ENCODE results near the gene GYG2. TPM values are rescaled to one million over a fixed set of nuclear protein-coding genes. Genes with fewer than 3 reads are reported as not detected.
"Not testable (repeated sequence)": the region's sequence is repeated elsewhere in the genome, so short reads cannot be mapped to it uniquely, and the experiment has no call there.

The GYG2 gene
- total RNA-seq, 1 experiment from 2014 or later, result 0.58 TPM

GRCh38 chrX:2789569-2789968 is 39.2 kb upstream of the GYG2 start:
- no peaks in the 10 kb centered on the region for H3F3A ChIP-seq (ENCODE audit: low read length, unreplicated experiment)
- H3K4me1 ChIP-seq (ENCODE audit: insufficient read depth, low read length), result no peaks in the 10 kb centered on the region
- no TSS peak for BruUV-seq (replicated peaks)
- ChIA-PET CTCF (no interaction called here), POLR2A (ENCODE audit: unreplicated experiment) (no interaction called here)
- no peak overlapping the region for H3K4me3 ChIP-seq (ENCODE audit: low read length)
- DNase-seq, result no peak
- peaks cover 7% of the 10 kb centered on the region; the same call in 1 of the 2 replicates for H3K27me3 ChIP-seq (ENCODE audit: low read length)
- H3K27ac ChIP-seq (ENCODE audit: low read length), result no peak overlapping the region
- H3K36me3 ChIP-seq (ENCODE audit: low read depth, low read length), result no peaks in the 10 kb centered on the region
- no peak for TF ChIP-seq CTCF (conservative IDR thresholded peaks at IDR 0.05; ENCODE audit: low read depth, low read length)
- TF ChIP-seq EZH2phosphoT487 (IDR thresholded peaks at IDR 0.05; ENCODE audit: borderline replicate concordance, low read length), result no peak
- TF ChIP-seq EZH2 (IDR thresholded peaks at IDR 0.05; ENCODE audit: low read length, unreplicated experiment), result no peak
- intact Hi-C loops (cut with micrococcal nuclease), result no loop called here
- H3K9me2 ChIP-seq (replicated peaks; ENCODE audit: low read length), result no peaks in the 10 kb centered on the region
- no peak overlapping the region for H3K9ac ChIP-seq (ENCODE audit: low read length)
- H4K20me1 ChIP-seq (ENCODE audit: low read length), result no peaks in the 10 kb centered on the region
- H2AFZ ChIP-seq (ENCODE audit: low read length), result no peak overlapping the region
- ATAC-seq, result no peak
- no peak overlapping the region for H3K4me2 ChIP-seq (ENCODE audit: low read length)
- no peaks in the 10 kb centered on the region for H3K9me3 ChIP-seq (ENCODE audit: low read length)
- no peaks in the 10 kb centered on the region for H3K79me2 ChIP-seq (ENCODE audit: low read length)

- no peak for DNase-seq
- TF ChIP-seq CTCF (conservative IDR thresholded peaks at IDR 0.05; ENCODE audit: low read depth, low read length) (no peak), EZH2 (IDR thresholded peaks at IDR 0.05; ENCODE audit: low read length, unreplicated experiment) (no peak), EZH2phosphoT487 (IDR thresholded peaks at IDR 0.05; ENCODE audit: borderline replicate concordance, low read length) (no peak)
- H3K27ac ChIP-seq (ENCODE audit: low read length), result no peak overlapping the region
- no peak overlapping the region for H3K9ac ChIP-seq (ENCODE audit: low read length)
- H2AFZ ChIP-seq (ENCODE audit: low read length), result no peak overlapping the region
- intact Hi-C loops (cut with micrococcal nuclease), result no loop called here
- ChIA-PET POLR2A (ENCODE audit: unreplicated experiment) (no interaction called here), CTCF (no interaction called here)
- H3K79me2 ChIP-seq (ENCODE audit: low read length), result no peaks in the 10 kb centered on the region
- no peaks in the 10 kb centered on the region for H4K20me1 ChIP-seq (ENCODE audit: low read length)
- H3K9me2 ChIP-seq (replicated peaks; ENCODE audit: low read length), result no peaks in the 10 kb centered on the region
- H3K27me3 ChIP-seq (ENCODE audit: low read length), result peaks cover 7% of the 10 kb centered on the region; the same call in 1 of the 2 replicates
- H3K4me3 ChIP-seq (ENCODE audit: low read length), result no peak overlapping the region
- H3K9me3 ChIP-seq (ENCODE audit: low read length), result no peaks in the 10 kb centered on the region
- H3K36me3 ChIP-seq (ENCODE audit: low read depth, low read length), result no peaks in the 10 kb centered on the region
- no peak for ATAC-seq
- BruUV-seq (replicated peaks), result no TSS peak
- no peaks in the 10 kb centered on the region for H3K4me1 ChIP-seq (ENCODE audit: insufficient read depth, low read length)
- no peaks in the 10 kb centered on the region for H3F3A ChIP-seq (ENCODE audit: low read length, unreplicated experiment)
- no peak overlapping the region for H3K4me2 ChIP-seq (ENCODE audit: low read length)
Observed at GRCh38 chrX:2793752-2794151, 35.0 kb upstream of the GYG2 start.

- H3K27ac ChIP-seq (ENCODE audit: low read length), result no peak overlapping the region
- intact Hi-C loops (cut with micrococcal nuclease), result no loop called here
- no peaks in the 10 kb centered on the region for H3K9me2 ChIP-seq (replicated peaks; ENCODE audit: low read length)
- no peak overlapping the region for H3K4me2 ChIP-seq (ENCODE audit: low read length)
- H3K9ac ChIP-seq (ENCODE audit: low read length), result no peak overlapping the region
- H3K79me2 ChIP-seq (ENCODE audit: low read length), result no peaks in the 10 kb centered on the region
- no peaks in the 10 kb centered on the region for H3K9me3 ChIP-seq (ENCODE audit: low read length)
- H3K27me3 ChIP-seq (ENCODE audit: low read length), result peaks cover 7% of the 10 kb centered on the region; the same call in 1 of the 2 replicates
- POLR2A ChIA-PET (ENCODE audit: unreplicated experiment), result no interaction called here
- H3K4me3 ChIP-seq (ENCODE audit: low read length), result no peak overlapping the region
- BruUV-seq (replicated peaks), result no TSS peak
- no peak overlapping the region for H2AFZ ChIP-seq (ENCODE audit: low read length)
- CTCF ChIA-PET, result no interaction called here
- no peaks in the 10 kb centered on the region for H4K20me1 ChIP-seq (ENCODE audit: low read length)
- H3F3A ChIP-seq (ENCODE audit: low read length, unreplicated experiment), result no peaks in the 10 kb centered on the region
- TF ChIP-seq EZH2phosphoT487 (IDR thresholded peaks at IDR 0.05; ENCODE audit: borderline replicate concordance, low read length) (no peak), EZH2 (IDR thresholded peaks at IDR 0.05; ENCODE audit: low read length, unreplicated experiment) (no peak), CTCF (conservative IDR thresholded peaks at IDR 0.05; ENCODE audit: low read depth, low read length) (no peak)
- H3K36me3 ChIP-seq (ENCODE audit: low read depth, low read length), result no peaks in the 10 kb centered on the region
- DNase-seq (no peak), ATAC-seq (no peak)
- H3K4me1 ChIP-seq (ENCODE audit: insufficient read depth, low read length), result no peaks in the 10 kb centered on the region
Observed at GRCh38 chrX:2794336-2794735, 34.4 kb upstream of the GYG2 start.

- H2AFZ ChIP-seq (ENCODE audit: low read length); H3K27me3 ChIP-seq (ENCODE audit: low read length); DNase-seq; H3K9ac ChIP-seq (ENCODE audit: low read length); H3K27ac ChIP-seq (ENCODE audit: low read length); H3K36me3 ChIP-seq (ENCODE audit: low read depth, low read length); H3K4me1 ChIP-seq (ENCODE audit: insufficient read depth, low read length); H4K20me1 ChIP-seq (ENCODE audit: low read length); H3K79me2 ChIP-seq (ENCODE audit: low read length); intact Hi-C loops (cut with micrococcal nuclease); H3K4me3 ChIP-seq (ENCODE audit: low read length); BruUV-seq (replicated peaks); CTCF ChIA-PET; H3K9me3 ChIP-seq (ENCODE audit: low read length); H3K9me2 ChIP-seq (replicated peaks; ENCODE audit: low read length); H3K4me2 ChIP-seq (ENCODE audit: low read length); H3F3A ChIP-seq (ENCODE audit: low read length, unreplicated experiment); POLR2A ChIA-PET (ENCODE audit: unreplicated experiment); ATAC-seq: not testable (repeated sequence)
Observed at GRCh38 chrX:2796808-2797207, 31.9 kb upstream of the GYG2 start.

All from PC-3 (cell line).